ENCODE results near the gene GBF1. TPM values are rescaled to one million over a fixed set of nuclear protein-coding genes. Genes with fewer than 3 reads are reported as not detected.

GBF1 gene
- total RNA-seq, 4 donors from 2014 or later: 10.9 to 45.4 (median 23.9) TPM

- H3K27ac ChIP-seq: no peak overlapping the region
- H3K4me3 ChIP-seq: no peak overlapping the region
- H3K4me1 ChIP-seq: no peaks in the 10 kb centered on the region
- peaks cover 0 to 21% of the 10 kb centered on the region in 2 donors for H3K27me3 ChIP-seq
- no peaks in the 10 kb centered on the region for H3K36me3 ChIP-seq
- intact Hi-C loops (cut with DNase I; ENCODE audit: low total_unique reads): no loop called here
- no peak for DNase-seq
- H3K9me3 ChIP-seq: no peaks in the 10 kb centered on the region
- TF ChIP-seq CTCF (IDR thresholded peaks at IDR 0.05) (no peak), POLR2A (IDR thresholded peaks at IDR 0.05) (no peak)
These were observed 168.7 kb downstream of the GBF1 start for GRCh38 chr10:102413806-102414561.

GRCh38 chr10:102414749-102415148 lies 169.4 kb downstream of the GBF1 start:
- Histone ChIP-seq H3K4me3 (no peak overlapping the region), H3K9me3 (no peaks in the 10 kb centered on the region), H3K27ac (no peak overlapping the region), H3K4me1 (peaks cover 0 to 1% of the 10 kb centered on the region in 2 donors), H3K27me3 (peaks cover 0 to 21% of the 10 kb centered on the region in 2 donors), H3K36me3 (no peaks in the 10 kb centered on the region)
- no peak for DNase-seq
- intact Hi-C loops (cut with DNase I; ENCODE audit: low total_unique reads): no loop called here
- TF ChIP-seq POLR2A (IDR thresholded peaks at IDR 0.05) (no peak), CTCF (IDR thresholded peaks at IDR 0.05) (no peak)

DNA sequence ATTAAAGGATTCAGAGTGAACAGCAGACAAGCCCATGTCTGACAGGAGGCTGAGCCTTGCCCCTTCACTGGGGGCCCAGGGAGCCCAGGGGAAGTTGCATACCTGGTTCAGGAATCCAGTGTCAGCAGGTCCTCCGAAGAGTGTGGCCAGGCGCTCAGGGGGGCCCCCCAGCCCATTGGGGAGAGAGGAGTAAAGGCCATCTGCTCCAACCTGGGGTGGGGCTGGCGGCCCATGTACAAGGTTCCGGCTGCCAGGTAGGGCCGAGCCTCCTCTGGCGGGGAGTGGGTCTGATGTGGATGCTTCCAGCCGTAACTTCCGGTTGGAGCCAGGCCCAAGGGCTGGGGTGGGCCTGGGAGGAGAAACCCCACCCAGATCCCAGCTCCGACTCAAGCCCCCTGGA lies 171.0 kb downstream of the GBF1 start:
- TF ChIP-seq CTCF (IDR thresholded peaks at IDR 0.05): no peak
- Histone ChIP-seq H3K4me1 (peaks cover 0 to 7% of the 10 kb centered on the region in 2 donors), H3K9me3 (no peaks in the 10 kb centered on the region), H3K36me3 (no peaks in the 10 kb centered on the region), H3K27ac (no peak overlapping the region), H3K27me3 (peaks cover 0 to 21% of the 10 kb centered on the region in 2 donors), H3K4me3 (no peak overlapping the region)
- intact Hi-C loops (cut with DNase I; ENCODE audit: low total_unique reads): no loop called here
- DNase-seq: no peak

GRCh38 chr10:102416695-102417094 lies 171.4 kb downstream of the GBF1 start:
- intact Hi-C loops (cut with DNase I; ENCODE audit: low total_unique reads): no loop called here
- TF ChIP-seq POLR2A (IDR thresholded peaks at IDR 0.05) (no peak), CTCF (IDR thresholded peaks at IDR 0.05) (no peak)
- Histone ChIP-seq H3K4me3 (no peak overlapping the region), H3K27ac (no peak overlapping the region), H3K4me1 (peaks cover 0 to 7% of the 10 kb centered on the region in 2 donors), H3K36me3 (no peaks in the 10 kb centered on the region), H3K27me3 (peaks cover 0 to 21% of the 10 kb centered on the region in 2 donors), H3K9me3 (no peaks in the 10 kb centered on the region)
- DNase-seq: no peak

GRCh38 chr10:102418622-102419268 lies 173.4 kb downstream of the GBF1 start, which contains the start of gene PSD:
PSD (minus strand) TSS chr10:102418785; CDS start chr10:102417038, 1,747 bp downstream.
- Histone ChIP-seq H3K27me3 (peaks cover 0 to 21% of the 10 kb centered on the region in 2 donors), H3K4me3 (peak within 1 kb of the TSS; percentile 79 to 92), H3K9me3 (no peaks in the 10 kb centered on the region), H3K27ac (no peak within 1 kb of the TSS), H3K4me1 (peaks cover 0 to 11% of the 10 kb centered on the region in 2 donors), H3K36me3 (no peaks in the 10 kb centered on the region)
- intact Hi-C loops (cut with DNase I; ENCODE audit: low total_unique reads): no loop called here
- no peak for DNase-seq
- TF ChIP-seq CTCF (IDR thresholded peaks at IDR 0.05): no peak
- no peak for TF ChIP-seq POLR2A (IDR thresholded peaks at IDR 0.05)

Data from uterus (tissue), 4 donors.